Anterior cingulate cortex (tissue), 58 donors: ENCODE measurements around the gene LCP1.
"Not testable (repeated sequence)": the region's sequence is repeated elsewhere in the genome, so short reads cannot be mapped to it uniquely, and the experiment has no call there.

ENCODE experiments used
- DNase-seq, 58 donors: peaks; one replicate each; lab custom pipeline; 2025; lab: John Stamatoyannopoulos, UW

The LCP1 gene

GRCh38 chr13:46181840-46182490 lies at the start of gene LCP1:
Gene LCP1, minus strand, starts transcription at chr13:46182177. Its CDS starts 22,515 bp downstream, at chr13:46159662.
- DNase-seq: no peak

- no peak for DNase-seq
Observed at GRCh38 chr13:46229251-46229650, 47.3 kb upstream of the LCP1 start.

GRCh38 chr13:46220234-46220633 lies 38.3 kb upstream of the LCP1 start:
- DNase-seq: not testable (repeated sequence)

GRCh38 chr13:46214741-46215140 lies 32.8 kb upstream of the LCP1 start:
- not testable (repeated sequence) for DNase-seq

- DNase-seq: no peak
Observed at GRCh38 chr13:46213242-46213641, 31.3 kb upstream of the LCP1 start.

- DNase-seq: peak; percentile 5 to 86 (median 70)
Observed at GRCh38 chr13:46211483-46212351, 29.7 kb upstream of the LCP1 start, which contains the start of gene LRRC63. Gene LRRC63, plus strand, starts transcription at chr13:46211928. Its CDS starts 1,107 bp downstream, at chr13:46213035.

- DNase-seq: peak in 4 of 58 donors; percentile 9 to 46 (median 26)
Observed at GRCh38 chr13:46211116-46211482, 29.1 kb upstream of the LCP1 start.

- DNase-seq: no peak
Observed at GRCh38 chr13:46210362-46211083, 28.5 kb upstream of the LCP1 start.

- peak in 3 of 58 donors; percentile 1 to 5 (median 3) for DNase-seq
Observed at GRCh38 chr13:46207828-46208227, 25.9 kb upstream of the LCP1 start.

GRCh38 chr13:46206143-46206542 lies 24.2 kb upstream of the LCP1 start:
- no peak for DNase-seq

- DNase-seq: no peak
Observed at GRCh38 chr13:46202966-46203365, 21.0 kb upstream of the LCP1 start.

GRCh38 chr13:46202188-46202795 lies 20.3 kb upstream of the LCP1 start:
- no peak for DNase-seq

- no peak for DNase-seq
Observed at GRCh38 chr13:46198696-46199193, 16.8 kb upstream of the LCP1 start.

GRCh38 chr13:46197299-46198048 lies 15.5 kb upstream of the LCP1 start:
- no peak for DNase-seq

GRCh38 chr13:46195016-46195415 lies 13.0 kb upstream of the LCP1 start:
- no peak for DNase-seq

- DNase-seq: no peak
Observed at GRCh38 chr13:46192412-46192811, 10.4 kb upstream of the LCP1 start.

GRCh38 chr13:46185634-46186033 lies 3.7 kb upstream of the LCP1 start:
- no peak for DNase-seq

- DNase-seq: peak in 1 of 58 donors; percentile 30
Observed at GRCh38 chr13:46184277-46184699, 2.3 kb upstream of the LCP1 start.
